Memory B cell (primary cell): ENCODE data around the gene IL17RD.
A peak's percentile ranks its signal among the peaks of the same experiment; 100 is the strongest.

Experiments
- ATAC-seq: fragments of 150-1000 bp; cut with Tn5 transposase; 2 replicates; pipeline ENCODE4 v1.10.0; 2021; ENCODE audit warnings: low read depth, mild to moderate bottlenecking, moderate library complexity
- DNase-seq, 2 donors: peaks; one replicate each; pipeline ENCODE4 v3.0.0; 2022; ENCODE audit warnings: low spot score in 2 of 2
- H3K27ac Mint-ChIP-seq: one replicate; pipeline ENCODE4 v1.8.0; 2022; ENCODE audit warnings: mild to moderate bottlenecking, moderate library complexity, mixed read lengths
- H3K27me3 Mint-ChIP-seq: one replicate; pipeline ENCODE4 v1.8.0; 2022; ENCODE audit warnings: mixed read lengths
- H3K36me3 Mint-ChIP-seq: one replicate; pipeline ENCODE4 v1.8.0; 2022; ENCODE audit warnings: mild to moderate bottlenecking, mixed read lengths
- H3K4me1 Mint-ChIP-seq: one replicate; pipeline ENCODE4 v1.8.0; 2022; ENCODE audit warnings: mixed read lengths
- H3K4me3 Mint-ChIP-seq: one replicate; pipeline ENCODE4 v1.8.0; 2022; ENCODE audit warnings: mild to moderate bottlenecking, moderate library complexity, mixed read lengths
- H3K9me3 Mint-ChIP-seq: one replicate; pipeline ENCODE4 v1.8.0; 2022; ENCODE audit warnings: mixed read lengths

The IL17RD gene

DNA sequence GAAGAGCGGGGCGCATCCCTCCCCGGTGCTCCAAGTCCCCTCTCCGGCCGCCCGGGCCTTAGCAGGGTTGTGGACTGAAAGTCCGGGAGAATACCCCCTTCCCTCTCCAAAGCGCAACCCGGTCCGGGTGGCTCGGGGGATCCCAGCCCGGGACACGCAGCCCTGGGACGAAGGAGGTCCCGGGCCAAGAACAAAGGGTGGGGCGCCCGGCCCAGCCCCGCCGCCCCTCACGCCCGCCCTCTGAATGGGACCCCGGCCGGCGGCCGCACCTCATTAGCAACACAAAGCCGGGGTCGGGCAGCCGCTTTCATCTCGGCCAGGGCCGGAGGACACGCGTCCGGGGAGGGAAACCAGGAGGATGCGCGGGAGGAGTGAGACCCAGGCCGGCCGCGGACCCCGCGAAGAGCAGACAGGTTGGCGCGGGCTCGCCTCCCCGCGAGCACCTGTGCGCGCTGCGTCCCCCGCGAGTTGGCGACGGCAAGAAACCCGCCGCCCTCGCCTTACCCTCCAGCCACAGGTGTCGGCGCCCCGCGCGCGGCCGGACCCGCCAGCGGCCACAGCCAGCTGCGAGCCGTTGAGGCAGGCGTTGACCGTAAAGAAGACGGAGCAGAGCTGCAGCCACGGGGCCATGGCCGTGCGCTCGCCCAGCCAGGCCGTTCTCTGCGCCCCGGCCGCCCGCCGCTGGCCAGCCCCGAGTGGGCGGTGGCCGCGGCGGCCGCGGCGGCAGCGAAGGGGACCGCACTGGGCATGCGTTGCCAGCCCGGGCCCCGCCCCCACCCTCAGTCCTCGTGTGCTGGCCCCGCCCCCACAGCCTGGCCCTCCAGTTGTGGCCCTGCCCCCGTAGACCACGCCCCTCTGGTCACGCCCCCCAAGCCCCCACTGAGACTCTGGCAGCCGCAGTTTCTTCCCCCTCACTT is at the start of gene IL17RD:
Gene IL17RD (minus strand): TSS at position 697 of the 917 bp plus-strand sequence. CDS start 67 bp downstream, at position 630.
- Mint-ChIP-seq H3K4me3 (peak within 1 kb of the TSS; percentile 82), H3K9me3 (no peaks in the 10 kb centered on the region), H3K27me3 (peaks cover 32% of the 10 kb centered on the region), H3K36me3 (no peaks in the 10 kb centered on the region), H3K27ac (no peak within 1 kb of the TSS), H3K4me1 (peaks cover 10% of the 10 kb centered on the region)
- ATAC-seq: peak; percentile 65
- DNase-seq: peak; percentile 29 to 37

DNA sequence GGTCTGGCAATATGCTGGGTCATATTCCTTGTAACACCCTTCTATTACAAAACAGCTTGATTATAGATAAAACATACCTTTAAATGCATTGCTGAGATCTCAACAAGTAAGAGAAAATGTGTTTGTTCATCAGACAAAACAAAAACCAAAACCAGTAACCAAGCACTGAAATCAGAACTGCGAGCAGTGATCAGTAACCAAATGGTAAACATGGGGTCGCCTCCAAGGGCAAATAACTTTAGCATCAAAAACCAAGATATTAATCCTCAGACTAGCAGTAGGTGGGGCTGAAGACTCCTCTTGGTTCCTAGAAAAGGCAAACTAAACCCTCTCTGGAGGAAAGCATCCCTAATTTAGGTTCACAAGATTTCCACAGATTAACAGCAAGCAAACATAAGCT is 41.3 kb upstream of the IL17RD start:
- Mint-ChIP-seq H3K36me3 (no peaks in the 10 kb centered on the region), H3K27me3 (no peaks in the 10 kb centered on the region), H3K4me1 (no peaks in the 10 kb centered on the region), H3K27ac (no peak overlapping the region), H3K4me3 (no peak overlapping the region), H3K9me3 (no peaks in the 10 kb centered on the region)
- ATAC-seq (no peak), DNase-seq (no peak)

DNA sequence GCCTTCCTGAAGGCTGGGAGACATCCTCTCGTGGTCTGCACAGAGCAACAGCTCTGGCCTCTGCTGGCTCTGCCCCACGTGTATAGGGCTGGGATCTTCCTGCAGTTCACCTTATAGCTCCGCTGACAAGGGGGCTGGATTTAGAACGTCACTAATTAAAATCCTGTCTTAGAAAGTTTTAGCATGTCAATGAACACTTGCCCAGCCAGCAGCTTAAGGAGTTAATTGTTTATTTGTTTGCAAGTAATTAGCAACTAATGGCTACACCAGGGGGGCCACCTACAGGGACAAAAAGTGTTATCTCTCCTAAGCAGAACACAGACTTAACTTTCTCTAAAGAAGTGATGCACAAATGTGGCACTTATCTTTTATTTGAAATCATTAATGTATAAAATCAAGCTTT is 34.7 kb upstream of the IL17RD start, which contains the start of gene HESX1:
Gene HESX1 (minus strand): TSS at position 84 of the 403 bp plus-strand sequence. CDS start 60 bp downstream, at position 24.
- Mint-ChIP-seq H3K27me3 (peaks cover 1% of the 10 kb centered on the region), H3K9me3 (no peaks in the 10 kb centered on the region), H3K36me3 (no peaks in the 10 kb centered on the region), H3K4me3 (no peak within 1 kb of the TSS), H3K4me1 (no peaks in the 10 kb centered on the region), H3K27ac (no peak within 1 kb of the TSS)
- no peak for DNase-seq
- no peak for ATAC-seq

DNA sequence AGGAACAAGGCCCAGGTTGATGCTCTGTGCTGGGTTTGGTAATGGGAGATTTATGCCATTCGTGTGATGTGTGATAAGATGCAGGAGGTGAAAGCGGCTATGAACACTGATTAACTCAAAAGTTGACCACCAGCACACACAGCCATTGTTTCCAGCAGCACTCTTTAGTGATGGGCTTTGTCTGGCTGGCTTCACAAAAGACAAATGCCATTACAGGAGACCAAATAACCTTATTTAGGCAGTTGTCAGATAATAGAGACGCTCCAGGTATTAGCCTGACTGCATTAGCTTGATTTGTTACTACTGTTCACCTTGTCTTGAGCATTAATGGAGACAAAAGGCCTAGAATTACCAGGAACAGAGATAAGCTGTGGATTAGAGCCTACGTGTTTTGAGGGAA is 29.5 kb upstream of the IL17RD start:
- Mint-ChIP-seq H3K27ac (no peak overlapping the region), H3K4me1 (peaks cover 4% of the 10 kb centered on the region), H3K9me3 (no peaks in the 10 kb centered on the region), H3K27me3 (peaks cover 3% of the 10 kb centered on the region), H3K36me3 (no peaks in the 10 kb centered on the region), H3K4me3 (no peak overlapping the region)
- DNase-seq (no peak), ATAC-seq (no peak)

DNA sequence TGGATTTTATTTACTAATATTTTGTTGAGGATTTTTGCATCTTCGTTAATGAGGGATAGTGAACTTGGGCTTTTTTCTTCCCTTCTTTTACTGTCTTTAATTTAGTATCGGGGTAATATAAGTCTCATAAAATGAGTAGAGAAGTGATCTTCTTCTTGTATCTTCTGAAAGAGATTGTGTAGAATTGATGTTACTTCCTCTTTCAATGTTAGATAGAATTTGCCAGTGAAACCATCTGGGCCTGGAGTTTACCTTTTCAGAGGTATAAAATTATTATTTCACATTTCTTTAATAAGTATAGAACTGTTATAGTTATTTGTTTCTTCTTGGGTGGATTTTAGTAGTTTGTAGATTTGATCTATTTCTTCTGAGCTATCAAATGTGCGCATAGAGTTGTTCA is 26.9 kb upstream of the IL17RD start:
- no peaks in the 10 kb centered on the region for H3K36me3 Mint-ChIP-seq

DNA sequence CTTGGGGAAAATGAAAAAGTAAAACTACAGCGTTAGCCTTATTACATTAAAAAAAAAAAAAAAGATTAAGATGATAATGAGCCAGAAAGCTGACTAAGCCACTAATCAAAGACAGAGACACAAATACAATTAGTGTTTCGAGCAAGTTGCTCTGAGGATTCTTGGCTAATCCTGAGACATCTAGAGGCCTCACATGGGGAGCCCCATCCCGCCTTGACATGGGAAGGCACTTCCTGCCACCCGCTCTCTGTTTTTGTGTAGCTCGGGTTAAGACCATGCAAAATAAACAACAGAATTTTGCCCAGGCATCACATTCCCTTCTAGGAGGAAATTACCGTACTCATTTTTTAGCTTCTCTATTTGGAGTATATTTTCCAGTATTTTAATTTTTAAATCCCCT is 19.4 kb upstream of the IL17RD start:
- DNase-seq (no peak), ATAC-seq (no peak)
- Mint-ChIP-seq H3K9me3 (no peaks in the 10 kb centered on the region), H3K4me3 (no peak overlapping the region), H3K27ac (no peak overlapping the region), H3K36me3 (no peaks in the 10 kb centered on the region), H3K27me3 (peaks cover 8% of the 10 kb centered on the region), H3K4me1 (no peaks in the 10 kb centered on the region)

More for the DNA sequence above, 26.9 kb upstream of the IL17RD start:
- DNase-seq (no peak), ATAC-seq (peak; percentile 38)
- no peak overlapping the region for H3K27ac Mint-ChIP-seq
- no peak overlapping the region for H3K4me3 Mint-ChIP-seq
- no peaks in the 10 kb centered on the region for H3K9me3 Mint-ChIP-seq
- H3K4me1 Mint-ChIP-seq: peaks cover 4% of the 10 kb centered on the region
- peaks cover 3% of the 10 kb centered on the region for H3K27me3 Mint-ChIP-seq

DNA sequence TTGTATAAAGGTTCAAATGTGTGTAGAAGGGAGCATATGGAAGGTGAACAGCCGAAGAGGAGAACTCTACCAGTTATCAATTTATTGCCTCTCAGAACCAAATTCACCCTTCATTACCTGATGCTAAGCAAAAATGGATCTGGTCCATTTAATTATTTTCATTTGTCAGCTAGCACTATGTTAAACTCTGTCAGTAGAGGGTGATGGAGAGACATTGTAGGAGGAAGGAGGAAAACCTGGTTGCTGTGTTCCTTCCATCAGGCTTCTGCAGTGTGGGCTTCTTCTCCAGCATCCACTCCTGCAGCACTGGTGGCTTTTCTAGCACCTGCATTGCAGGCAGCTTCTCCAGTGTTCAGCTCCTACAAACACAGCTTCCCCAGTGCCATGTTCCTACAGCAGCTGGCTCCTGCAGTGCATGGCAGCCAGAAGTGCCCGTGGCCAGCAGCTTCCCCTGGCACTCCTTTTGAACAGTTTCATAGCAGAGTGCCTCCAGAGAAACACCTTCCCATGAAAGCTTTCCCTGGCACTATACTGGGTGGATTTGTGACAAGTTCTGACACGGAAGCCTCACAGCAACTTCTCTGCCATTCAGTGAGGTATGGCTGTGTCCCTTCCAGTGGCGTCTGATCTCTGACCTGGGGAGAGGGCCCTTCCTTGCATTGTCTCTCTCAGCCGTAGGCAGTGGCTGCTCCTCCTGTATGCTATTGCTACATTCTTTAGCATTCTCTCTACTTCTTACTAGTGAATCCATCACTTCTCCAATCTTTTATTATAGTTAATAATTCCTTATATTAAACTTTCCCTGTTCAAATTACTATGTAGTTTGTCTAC is 14.6 kb upstream of the IL17RD start:
- no peak overlapping the region for H3K27ac Mint-ChIP-seq
- peaks cover 7% of the 10 kb centered on the region for H3K27me3 Mint-ChIP-seq
- peak; percentile 56 for ATAC-seq
- no peaks in the 10 kb centered on the region for H3K4me1 Mint-ChIP-seq
- DNase-seq: no peak
- H3K9me3 Mint-ChIP-seq: no peaks in the 10 kb centered on the region
- no peak overlapping the region for H3K4me3 Mint-ChIP-seq
- no peaks in the 10 kb centered on the region for H3K36me3 Mint-ChIP-seq

DNA sequence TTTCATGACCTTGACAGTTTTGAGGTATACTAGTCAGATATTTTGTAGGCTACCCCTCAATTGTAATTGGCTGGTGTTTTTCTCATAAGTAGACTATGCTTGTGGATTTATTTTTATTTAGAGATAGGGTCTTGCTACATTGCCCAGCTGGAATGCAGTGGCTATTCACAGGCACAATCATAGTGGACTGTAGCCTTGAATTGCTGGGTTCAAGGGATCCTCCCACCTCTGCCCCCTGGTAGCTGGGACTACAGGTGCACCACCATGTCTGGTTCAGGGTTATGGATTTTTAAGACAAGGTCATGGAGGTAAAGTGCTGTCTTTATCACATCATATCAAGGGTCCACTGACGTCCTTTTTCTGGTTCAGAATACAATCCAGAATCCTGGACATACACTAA is 10.9 kb upstream of the IL17RD start:
- no peak for ATAC-seq
- no peak for DNase-seq
- Mint-ChIP-seq H3K9me3 (no peaks in the 10 kb centered on the region), H3K36me3 (no peaks in the 10 kb centered on the region), H3K4me3 (no peak overlapping the region), H3K4me1 (no peaks in the 10 kb centered on the region), H3K27me3 (peaks cover 5% of the 10 kb centered on the region), H3K27ac (no peak overlapping the region)

DNA sequence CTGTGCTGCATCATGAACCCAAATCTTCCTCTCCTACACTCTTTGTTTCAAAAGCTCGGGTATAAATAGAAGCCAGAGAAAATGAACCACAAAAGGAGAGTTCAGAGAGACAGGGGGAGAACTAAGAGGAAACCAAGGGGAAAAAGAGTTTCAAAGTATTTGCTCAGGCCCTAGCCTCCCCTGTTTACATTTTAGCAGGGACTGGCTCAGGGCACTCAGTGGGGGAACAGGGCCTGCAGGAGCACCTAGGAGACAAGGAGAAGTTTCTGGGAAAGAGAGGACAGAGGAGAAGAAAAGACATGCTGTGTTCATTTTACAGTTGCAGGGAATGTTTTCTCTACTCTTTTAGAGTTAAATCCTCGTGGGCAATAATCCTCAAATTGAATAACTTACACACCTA is 8.5 kb upstream of the IL17RD start:
- ATAC-seq (no peak), DNase-seq (no peak)
- Mint-ChIP-seq H3K4me1 (peaks cover 3% of the 10 kb centered on the region), H3K4me3 (no peak overlapping the region), H3K9me3 (no peaks in the 10 kb centered on the region), H3K27me3 (peaks cover 6% of the 10 kb centered on the region), H3K27ac (no peak overlapping the region), H3K36me3 (no peaks in the 10 kb centered on the region)

DNA sequence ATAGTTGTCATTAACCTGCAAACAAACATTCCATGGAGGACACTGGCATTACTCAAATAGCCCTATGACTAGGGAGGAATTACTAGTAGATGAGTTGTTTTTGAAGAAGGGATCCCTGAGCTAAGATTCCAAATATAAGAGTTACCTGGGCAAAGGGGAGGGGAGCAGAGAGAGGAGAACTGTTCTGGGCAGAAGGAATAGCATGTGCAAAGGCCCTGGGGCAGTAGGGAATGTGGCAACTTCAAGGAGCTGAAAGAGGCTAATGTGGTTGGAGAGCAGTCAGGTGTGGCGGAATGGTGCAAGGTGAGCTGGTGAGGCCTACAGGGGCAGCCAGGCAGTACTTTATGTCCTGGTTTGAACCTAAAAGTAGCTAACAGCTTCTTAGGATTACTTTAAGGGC is 5.8 kb upstream of the IL17RD start:
- no peaks in the 10 kb centered on the region for H3K36me3 Mint-ChIP-seq
- H3K9me3 Mint-ChIP-seq: no peaks in the 10 kb centered on the region
- no peak overlapping the region for H3K27ac Mint-ChIP-seq
- H3K27me3 Mint-ChIP-seq: peaks cover 20% of the 10 kb centered on the region
- no peak for DNase-seq
- H3K4me3 Mint-ChIP-seq: no peak overlapping the region
- no peak for ATAC-seq
- peaks cover 5% of the 10 kb centered on the region for H3K4me1 Mint-ChIP-seq

DNA sequence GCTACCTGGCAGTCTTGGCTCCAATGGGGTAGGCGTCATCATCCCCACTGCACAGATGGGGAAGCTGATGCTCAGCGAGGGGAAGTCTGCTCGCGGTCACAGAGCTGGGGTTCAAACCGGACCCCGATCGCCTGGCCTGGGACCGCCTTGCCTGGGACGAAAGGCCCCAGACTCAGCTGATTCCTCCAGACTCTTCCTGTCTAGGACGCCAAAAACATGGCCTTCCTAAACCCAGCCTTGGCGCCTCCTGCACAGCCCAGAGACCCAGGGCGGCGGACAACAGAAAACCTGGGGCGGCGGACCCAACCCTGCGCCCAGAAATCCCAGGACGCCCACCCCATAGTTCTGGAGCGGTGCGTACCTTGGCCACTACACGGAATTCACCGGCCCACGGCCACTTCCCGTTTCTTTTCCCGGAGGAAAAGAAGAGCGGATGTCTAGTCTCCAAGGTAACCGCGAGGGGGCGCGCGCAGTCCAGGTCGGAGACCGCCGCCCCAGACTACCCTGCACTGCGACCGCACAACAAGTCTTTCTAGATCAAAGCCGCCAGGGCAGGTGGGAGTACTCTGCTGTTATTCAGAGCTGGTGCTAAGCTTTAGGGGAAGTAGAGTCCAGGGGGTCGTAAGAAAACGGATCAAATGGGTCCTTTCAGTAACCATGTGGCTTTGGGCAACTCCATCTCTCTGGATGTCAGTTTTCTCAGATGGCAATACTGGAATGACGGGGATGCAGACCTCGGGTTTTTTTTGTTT is 4.9 kb upstream of the IL17RD start:
- Mint-ChIP-seq H3K4me3 (peak overlapping the region; percentile 47), H3K27me3 (peaks cover 26% of the 10 kb centered on the region), H3K9me3 (no peaks in the 10 kb centered on the region), H3K4me1 (peaks cover 7% of the 10 kb centered on the region), H3K27ac (no peak overlapping the region), H3K36me3 (no peaks in the 10 kb centered on the region)
- peak; percentile 66 to 81 for DNase-seq
- peak; percentile 85 for ATAC-seq

DNA sequence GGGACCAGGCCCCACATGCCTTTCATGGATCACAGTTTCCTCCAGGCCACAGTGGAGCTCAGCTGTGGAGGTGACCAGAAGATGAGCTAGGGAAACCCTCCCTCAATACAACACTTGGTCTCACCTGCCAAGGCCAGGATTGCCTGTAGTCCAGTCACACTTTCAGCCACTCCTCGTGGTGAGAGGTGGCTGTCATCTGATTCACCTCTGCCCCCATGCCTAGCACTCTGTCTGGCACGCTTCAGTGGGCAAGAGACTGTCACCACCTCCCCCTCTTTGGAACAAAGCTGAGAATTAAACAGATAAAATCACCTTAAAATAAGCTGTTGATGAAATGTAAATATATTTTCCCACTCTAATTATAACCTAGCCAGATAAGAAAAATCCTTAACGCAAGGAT is 4.0 kb upstream of the IL17RD start:
- no peak for DNase-seq
- ATAC-seq: no peak
- H3K36me3 Mint-ChIP-seq: no peaks in the 10 kb centered on the region
- no peak overlapping the region for H3K27ac Mint-ChIP-seq
- H3K4me1 Mint-ChIP-seq: peaks cover 12% of the 10 kb centered on the region
- peak overlapping the region; percentile 15 for H3K4me3 Mint-ChIP-seq
- no peaks in the 10 kb centered on the region for H3K9me3 Mint-ChIP-seq
- H3K27me3 Mint-ChIP-seq: peaks cover 27% of the 10 kb centered on the region

DNA sequence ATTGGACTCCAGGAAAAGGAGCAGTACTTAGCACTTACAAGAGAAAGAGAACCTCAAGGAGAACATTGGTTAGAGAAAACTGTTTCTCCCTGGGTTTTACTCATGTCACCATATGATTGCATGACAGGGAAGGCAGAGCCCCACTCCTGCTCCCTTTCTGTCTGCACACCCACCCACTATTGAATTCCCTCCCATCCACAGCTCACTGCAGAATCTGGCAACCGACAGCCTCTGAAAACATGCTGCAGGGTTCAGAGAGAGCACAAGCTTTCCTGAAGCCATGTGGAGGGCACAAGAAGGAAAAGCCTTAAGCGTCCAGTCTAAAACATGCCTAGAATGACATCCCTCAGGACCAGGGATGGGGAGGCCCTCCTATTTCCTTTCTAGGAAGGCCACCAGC is 3.0 kb upstream of the IL17RD start:
- H3K27me3 Mint-ChIP-seq: peaks cover 27% of the 10 kb centered on the region
- no peak for DNase-seq
- no peak for ATAC-seq
- H3K27ac Mint-ChIP-seq: no peak overlapping the region
- peaks cover 13% of the 10 kb centered on the region for H3K4me1 Mint-ChIP-seq
- H3K9me3 Mint-ChIP-seq: no peaks in the 10 kb centered on the region
- no peaks in the 10 kb centered on the region for H3K36me3 Mint-ChIP-seq
- no peak overlapping the region for H3K4me3 Mint-ChIP-seq

DNA sequence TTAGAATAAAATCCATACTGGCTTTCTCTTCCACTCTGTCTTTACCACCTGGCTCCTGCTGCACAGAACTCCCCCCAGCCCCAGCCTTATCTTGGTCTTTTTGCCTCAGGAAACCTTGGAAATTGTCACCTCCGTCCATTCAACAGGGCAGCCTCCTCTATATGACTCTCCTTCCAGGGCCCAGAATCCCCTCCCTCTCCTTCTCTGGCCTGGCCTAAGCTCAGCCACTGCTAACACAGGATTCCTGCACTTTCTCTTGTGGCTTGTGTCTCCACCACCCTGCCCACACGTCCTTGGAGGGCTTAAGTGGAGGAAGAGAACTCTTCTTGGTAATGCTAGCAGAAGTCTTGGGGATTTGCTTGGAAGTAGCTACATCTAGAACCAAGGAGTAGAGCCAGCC is 1.5 kb upstream of the IL17RD start:
- ATAC-seq (no peak), DNase-seq (no peak)
- H3K27ac Mint-ChIP-seq: peak overlapping the region; percentile 9
- H3K36me3 Mint-ChIP-seq: no peaks in the 10 kb centered on the region
- no peak overlapping the region for H3K4me3 Mint-ChIP-seq
- peaks cover 13% of the 10 kb centered on the region for H3K4me1 Mint-ChIP-seq
- H3K27me3 Mint-ChIP-seq: peaks cover 35% of the 10 kb centered on the region
- no peaks in the 10 kb centered on the region for H3K9me3 Mint-ChIP-seq
